DND-41 (cell line): ENCODE results near the gene RBM10.

ENCODE experiments used
- ATAC-seq: fragments of 200-7000 bp; cut with Tn5 transposase; 3 replicates; pipeline ENCODE4 v1.9.1; 2021; ENCODE audit warnings: low read depth; ENCODE audit not compliant: insufficient read depth
- DNase-seq: peaks from one replicate; pipeline ENCODE4 v3.0.0-alpha.2; 2020
- H2AFZ ChIP-seq: 2 replicates; pipeline ENCODE4 v1.6.0; 2012; ENCODE audit warnings: low read depth, low read length
- H3K27ac ChIP-seq: 2 replicates; pipeline ENCODE4 v1.5.1; 2012; ENCODE audit warnings: low read length, inconsistent platforms
- H3K27me3 ChIP-seq: fragments of 200-600 bp; sonication (generic); 2 replicates; pipeline ENCODE4 v1.6.0; 2012; ENCODE audit warnings: low read length, mild to moderate bottlenecking, inconsistent platforms; ENCODE audit not compliant: insufficient read depth, poor library complexity
- H3K36me3 ChIP-seq: 2 replicates; pipeline ENCODE4 v1.5.1; 2012; ENCODE audit warnings: low read length, inconsistent platforms; ENCODE audit not compliant: insufficient read depth
- H3K4me1 ChIP-seq: 2 replicates; pipeline ENCODE4 v1.5.1; 2012; ENCODE audit warnings: mild to moderate bottlenecking, low read length; ENCODE audit not compliant: insufficient read depth
- H3K4me2 ChIP-seq: 2 replicates; pipeline ENCODE4 v1.6.0; 2012; ENCODE audit warnings: mild to moderate bottlenecking, moderate library complexity, low read length, inconsistent platforms; ENCODE audit not compliant: insufficient read depth
- H3K4me3 ChIP-seq, 2 experiments: fragments of 200-600 bp in 1 of 2; shearing (Covaris generic) in 1 of 2; 2 replicates each; pipeline ENCODE4 v1.5.1; 2012 to 2016; ENCODE audit warnings: inconsistent platforms in 2 of 2, low read length in 2 of 2, mild to moderate bottlenecking in 2 of 2, low read depth in 1 of 2, moderate library complexity in 1 of 2
- H3K79me2 ChIP-seq: 2 replicates; pipeline ENCODE4 v1.6.0; 2012; ENCODE audit warnings: low read length, inconsistent platforms; ENCODE audit not compliant: insufficient read depth
- H3K9ac ChIP-seq: 2 replicates; pipeline ENCODE4 v1.6.0; 2012; ENCODE audit warnings: low read depth, mild to moderate bottlenecking, inconsistent platforms, low read length, moderate library complexity
- H3K9me3 ChIP-seq: 2 replicates; pipeline ENCODE4 v1.5.1; 2012; ENCODE audit warnings: low read length, moderate library complexity, mild to moderate bottlenecking, inconsistent platforms; ENCODE audit not compliant: insufficient read depth, severe bottlenecking
- H4K20me1 ChIP-seq: 2 replicates; pipeline ENCODE4 v1.6.0; 2012; ENCODE audit warnings: low read length; ENCODE audit not compliant: insufficient read depth
- CTCF ChIP-seq: IDR thresholded peaks from 2 replicates; pipeline ENCODE4 v1.5.1; 2012; ENCODE audit warnings: borderline replicate concordance, low read length, moderate library complexity, mild to moderate bottlenecking; ENCODE audit not compliant: poor library complexity, severe bottlenecking; ENCODE audit errors: extremely low read depth
- EZH2 ChIP-seq: IDR thresholded peaks from 3 replicates; pipeline ENCODE4 v1.6.1; 2012; ENCODE audit warnings: borderline replicate concordance, low read depth, mild to moderate bottlenecking, moderate library complexity, low read length, inconsistent platforms; ENCODE audit not compliant: severe bottlenecking

RBM10 gene

DNA sequence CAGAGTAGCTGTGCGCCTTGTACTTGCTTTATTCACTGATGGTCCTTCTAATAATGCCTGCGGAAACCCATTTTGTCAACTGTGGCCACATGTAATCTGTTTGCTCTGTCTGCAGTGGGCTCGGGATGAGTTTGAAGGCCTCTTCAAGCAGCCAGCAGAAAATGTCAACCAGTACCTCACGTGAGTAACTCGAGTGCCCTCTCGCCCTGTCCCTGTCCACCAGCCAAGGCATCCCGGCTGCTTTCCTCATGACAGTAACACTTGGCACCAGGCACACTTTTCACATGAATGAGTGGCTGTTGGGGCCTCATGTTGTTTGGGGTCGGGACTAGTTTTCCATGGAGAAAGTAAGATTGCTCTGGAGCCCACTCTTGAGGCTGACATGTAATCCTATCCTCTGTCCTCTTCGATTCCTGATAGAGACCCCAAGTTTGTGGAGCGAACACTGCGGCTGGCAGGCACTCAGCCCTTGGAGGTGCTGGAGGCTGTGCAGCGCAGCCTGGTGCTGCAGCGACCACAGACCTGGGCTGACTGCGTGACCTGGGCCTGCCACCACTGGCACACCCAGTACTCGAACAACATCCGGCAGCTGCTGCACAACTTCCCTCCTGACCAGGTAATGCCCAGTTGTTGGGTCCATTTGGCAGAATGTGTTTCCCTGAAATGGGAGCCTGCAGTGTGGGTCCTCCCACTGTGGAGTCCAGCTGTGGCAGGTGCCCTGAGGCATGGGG lies 64.7 kb downstream of the RBM10 start:
- no peaks in the 10 kb centered on the region for H4K20me1 ChIP-seq
- H3K79me2 ChIP-seq, result 0 out of 2 replicates have a peak, but pooled peaks cover 2% of the 10 kb centered on the region
- H3K9me3 ChIP-seq, result no peaks in the 10 kb centered on the region
- H3K4me1 ChIP-seq, result peaks cover 9% of the 10 kb centered on the region; the same call in 1 of the 2 replicates
- no peak for DNase-seq
- peaks cover 97% of the 10 kb centered on the region for H3K36me3 ChIP-seq
- H3K4me3 ChIP-seq, result no peak overlapping the region
- no peaks in the 10 kb centered on the region for H3K27me3 ChIP-seq
- no peak overlapping the region for H3K9ac ChIP-seq
- TF ChIP-seq CTCF, result no peak
- TF ChIP-seq EZH2, result no peak
- no peak overlapping the region for H2AFZ ChIP-seq
- no peak overlapping the region for H3K27ac ChIP-seq
- H3K4me2 ChIP-seq, result no peak overlapping the region
- ATAC-seq, result no peak

GRCh38 chrX:47210661-47211425 lies 65.8 kb downstream of the RBM10 start:
- H3K27ac ChIP-seq, result no peak overlapping the region
- no peaks in the 10 kb centered on the region for H3K27me3 ChIP-seq
- peaks cover 97% of the 10 kb centered on the region for H3K36me3 ChIP-seq
- H3K4me2 ChIP-seq, result no peak overlapping the region
- H2AFZ ChIP-seq, result no peak overlapping the region
- H3K4me1 ChIP-seq, result peaks cover 20% of the 10 kb centered on the region; the same call in 1 of the 2 replicates
- H3K9ac ChIP-seq, result no peak overlapping the region
- no peak overlapping the region for H3K4me3 ChIP-seq
- no peaks in the 10 kb centered on the region for H3K9me3 ChIP-seq
- TF ChIP-seq EZH2, result no peak
- no peaks in the 10 kb centered on the region for H4K20me1 ChIP-seq
- H3K79me2 ChIP-seq, result 0 out of 2 replicates have a peak, but pooled peaks cover 2% of the 10 kb centered on the region
- no peak for DNase-seq
- no peak for ATAC-seq

DNA sequence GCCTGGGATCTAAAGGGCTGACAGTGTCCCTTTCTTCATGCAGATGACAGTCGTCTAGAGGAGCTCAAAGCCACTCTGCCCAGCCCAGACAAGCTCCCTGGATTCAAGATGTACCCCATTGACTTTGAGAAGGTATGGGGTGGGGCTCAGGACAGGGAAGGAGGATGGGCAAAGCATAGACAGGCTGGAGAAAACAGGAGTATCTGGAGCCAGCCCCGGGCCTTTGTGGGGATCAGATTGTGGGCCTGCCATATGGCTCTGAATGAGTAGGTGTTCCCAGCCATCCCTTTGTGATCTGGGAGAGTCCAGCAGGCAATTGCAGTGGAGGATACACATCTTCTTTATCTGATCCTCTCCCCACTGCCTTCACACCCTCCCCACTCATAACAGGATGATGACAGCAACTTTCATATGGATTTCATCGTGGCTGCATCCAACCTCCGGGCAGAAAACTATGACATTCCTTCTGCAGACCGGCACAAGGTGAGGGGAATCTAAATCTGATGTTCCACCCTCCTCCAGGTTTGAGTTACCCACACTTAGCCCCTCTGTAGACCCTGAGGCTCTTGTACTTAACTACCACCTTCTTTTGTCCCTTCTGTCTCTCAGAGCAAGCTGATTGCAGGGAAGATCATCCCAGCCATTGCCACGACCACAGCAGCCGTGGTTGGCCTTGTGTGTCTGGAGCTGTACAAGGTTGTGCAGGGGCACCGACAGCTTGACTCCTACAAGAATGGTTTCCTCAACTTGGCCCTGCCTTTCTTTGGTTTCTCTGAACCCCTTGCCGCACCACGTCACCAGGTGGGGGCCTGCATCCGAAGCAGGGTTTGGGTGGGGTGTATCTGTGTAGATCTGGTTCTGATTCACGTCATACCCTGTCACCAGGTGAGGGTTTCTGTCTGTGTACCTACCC lies 67.6 kb downstream of the RBM10 start:
- DNase-seq (no peak), ATAC-seq (no peak)
- Histone ChIP-seq H3K4me2 (no peak overlapping the region), H3K9me3 (no peaks in the 10 kb centered on the region), H3K27me3 (no peaks in the 10 kb centered on the region), H3K79me2 (no peaks in the 10 kb centered on the region), H3K4me3 (no peak overlapping the region), H3K36me3 (peaks cover 84% of the 10 kb centered on the region), H3K27ac (no peak overlapping the region), H3K4me1 (peaks cover 38% of the 10 kb centered on the region), H3K9ac (no peak overlapping the region), H4K20me1 (no peaks in the 10 kb centered on the region), H2AFZ (no peak overlapping the region)
- TF ChIP-seq EZH2, result no peak

- no peaks in the 10 kb centered on the region for H3K9me3 ChIP-seq
- DNase-seq (no peak), ATAC-seq (no peak)
- no peak overlapping the region for H3K4me2 ChIP-seq
- peaks cover 40% of the 10 kb centered on the region for H3K4me1 ChIP-seq
- no peak overlapping the region for H2AFZ ChIP-seq
- H3K9ac ChIP-seq, result no peak overlapping the region
- no peak overlapping the region for H3K27ac ChIP-seq
- H3K27me3 ChIP-seq, result no peaks in the 10 kb centered on the region
- peaks cover 6% of the 10 kb centered on the region for H4K20me1 ChIP-seq
- H3K4me3 ChIP-seq, result no peak overlapping the region
- H3K36me3 ChIP-seq, result peaks cover 72% of the 10 kb centered on the region
- H3K79me2 ChIP-seq, result peaks cover 14% of the 10 kb centered on the region
- TF ChIP-seq CTCF (no peak), EZH2 (no peak)
Observed at GRCh38 chrX:47214435-47215077, 69.5 kb downstream of the RBM10 start.
